ENCODE measurements around the gene COG5.

COG5 gene

GRCh38 chr7:107338080-107338479 lies 225.6 kb downstream of the COG5 start:
- FAIRE-seq (no peak), DNase-seq (ENCODE audit: low spot score) (no peak)

- no peak for FAIRE-seq
- DNase-seq (ENCODE audit: low spot score) = no peak
Measured at GRCh38 chr7:107332488-107333269, 231.0 kb downstream of the COG5 start.

- DNase-seq (ENCODE audit: low spot score) (no peak), FAIRE-seq (no peak)
Measured at GRCh38 chr7:107330478-107330877, 233.2 kb downstream of the COG5 start.

GRCh38 chr7:107327986-107328569 lies 235.6 kb downstream of the COG5 start:
- FAIRE-seq (no peak), DNase-seq (ENCODE audit: low spot score) (no peak)

GRCh38 chr7:107326061-107326460 lies 237.7 kb downstream of the COG5 start:
- FAIRE-seq (no peak), DNase-seq (ENCODE audit: low spot score) (no peak)

GRCh38 chr7:107322015-107322414 lies 241.7 kb downstream of the COG5 start:
- FAIRE-seq (no peak), DNase-seq (ENCODE audit: low spot score) (no peak)

DNA sequence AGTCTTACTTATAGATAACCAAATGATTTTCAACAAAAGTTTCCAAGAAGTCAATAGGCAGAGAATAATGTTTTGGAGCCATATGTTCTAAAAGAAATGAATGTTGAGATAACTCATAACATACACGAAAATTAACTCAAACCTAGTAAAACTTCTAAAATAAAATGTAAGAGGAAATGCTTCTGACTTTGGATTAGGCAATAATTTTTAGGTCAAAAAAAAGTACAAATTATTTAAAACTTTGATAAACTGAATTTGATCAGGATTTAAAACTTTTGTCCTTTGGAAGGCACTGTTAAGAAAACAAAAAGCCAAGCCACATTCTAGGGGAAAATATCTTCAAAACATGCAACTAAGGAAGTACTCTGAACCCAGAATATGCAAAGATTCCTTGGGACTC lies 242.1 kb downstream of the COG5 start:
- DNase-seq (ENCODE audit: low spot score) = no peak
- peak; percentile 32 for FAIRE-seq

DNA sequence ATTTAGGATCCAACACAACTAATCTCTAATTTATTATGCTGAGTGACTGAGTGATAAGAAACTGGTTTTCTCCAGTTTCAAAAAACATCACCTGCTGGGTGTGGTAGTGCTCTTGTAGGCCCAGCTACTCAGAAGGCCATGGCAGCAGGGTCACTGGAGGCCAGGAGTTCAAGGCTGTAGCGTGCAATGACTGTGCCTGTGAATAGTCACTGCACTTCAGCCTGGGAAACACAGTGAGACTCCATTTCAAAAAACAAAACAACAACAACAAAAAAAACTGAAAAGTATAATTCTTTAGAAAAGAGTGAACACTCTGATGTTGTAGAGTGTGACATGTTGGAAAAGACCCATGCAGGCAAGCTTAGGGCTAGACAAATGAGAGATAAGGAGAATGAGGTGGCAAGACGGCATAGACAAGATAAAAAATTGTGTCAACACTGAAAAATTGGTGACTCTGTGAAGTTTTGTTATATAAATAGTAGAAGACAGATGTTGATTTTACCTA lies 243.9 kb downstream of the COG5 start:
- FAIRE-seq (no peak), DNase-seq (ENCODE audit: low spot score) (no peak)

DNA sequence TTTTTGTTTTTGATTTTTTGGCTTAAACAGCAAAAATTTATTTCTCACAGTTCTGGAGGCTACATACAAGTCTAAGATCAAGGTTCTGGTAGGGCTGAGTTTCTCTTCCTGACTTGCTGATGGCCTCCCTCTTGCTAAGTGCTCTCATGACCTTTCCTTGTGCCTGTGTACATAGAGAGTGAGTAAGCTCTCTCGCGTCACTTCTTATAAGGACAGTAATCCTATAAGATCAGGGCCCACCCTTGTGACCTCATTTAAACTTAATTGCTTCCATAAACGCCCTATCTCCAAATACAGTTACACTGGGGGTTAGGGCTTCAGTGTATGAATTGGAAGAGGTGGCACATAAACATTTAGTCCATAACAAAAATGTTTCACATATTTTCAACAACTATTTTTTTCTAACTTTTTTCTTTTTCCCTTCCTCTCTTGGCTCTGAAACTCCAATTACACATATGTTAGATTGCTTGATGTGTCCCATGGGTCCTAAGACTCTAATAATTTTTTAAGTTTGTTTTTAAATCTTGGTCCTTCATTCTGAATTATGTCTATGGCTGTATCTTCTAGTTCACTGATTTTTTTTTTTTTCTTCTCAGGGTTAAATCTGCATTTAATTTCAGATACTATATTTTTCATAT lies 245.1 kb downstream of the COG5 start:
- FAIRE-seq = no peak

DNA sequence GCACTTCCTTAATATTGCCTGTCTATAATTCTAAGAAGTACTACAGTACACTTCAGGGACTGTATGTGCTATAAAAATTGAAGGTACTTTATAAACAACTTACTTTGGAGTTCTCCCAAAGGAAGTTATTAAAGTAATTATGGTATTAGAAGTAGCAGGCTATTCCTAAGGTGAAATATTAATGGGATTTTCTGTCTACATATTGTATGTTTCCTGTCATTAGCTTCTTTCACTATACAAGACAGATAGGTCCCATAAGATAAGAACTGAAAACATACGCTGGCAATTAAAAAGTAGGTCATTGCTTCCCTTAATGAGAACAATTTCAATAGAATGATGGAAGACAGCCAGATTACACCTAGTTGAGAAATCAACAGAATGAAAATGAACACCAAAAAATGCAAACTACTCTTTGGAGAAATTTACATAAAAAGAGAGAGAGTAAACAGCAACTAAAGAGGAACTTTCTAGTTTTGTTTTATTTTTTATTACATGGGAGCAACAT lies 248.0 kb downstream of the COG5 start:
- DNase-seq (ENCODE audit: low spot score) = no peak
- no peak for FAIRE-seq

More for the DNA sequence above, 245.1 kb downstream of the COG5 start:
- DNase-seq (ENCODE audit: low spot score) = no peak

GRCh38 chr7:107313355-107313754 lies 250.4 kb downstream of the COG5 start:
- DNase-seq (ENCODE audit: low spot score) (no peak), FAIRE-seq (no peak)

GRCh38 chr7:107312418-107312817 lies 251.3 kb downstream of the COG5 start:
- FAIRE-seq (no peak), DNase-seq (ENCODE audit: low spot score) (no peak)

GRCh38 chr7:107309296-107309695 lies 254.4 kb downstream of the COG5 start:
- DNase-seq (ENCODE audit: low spot score) (no peak), FAIRE-seq (no peak)

GRCh38 chr7:107304636-107305035 lies 259.1 kb downstream of the COG5 start:
- DNase-seq (ENCODE audit: low spot score) = no peak
- no peak for FAIRE-seq

GRCh38 chr7:107304063-107304462 lies 259.7 kb downstream of the COG5 start:
- no peak for DNase-seq (ENCODE audit: low spot score)

GRCh38 chr7:107302250-107302847 lies 261.4 kb downstream of the COG5 start:
- FAIRE-seq (no peak), DNase-seq (ENCODE audit: low spot score) (no peak)

More at GRCh38 chr7:107304063-107304462, 259.7 kb downstream of the COG5 start:
- no peak for FAIRE-seq

DNA sequence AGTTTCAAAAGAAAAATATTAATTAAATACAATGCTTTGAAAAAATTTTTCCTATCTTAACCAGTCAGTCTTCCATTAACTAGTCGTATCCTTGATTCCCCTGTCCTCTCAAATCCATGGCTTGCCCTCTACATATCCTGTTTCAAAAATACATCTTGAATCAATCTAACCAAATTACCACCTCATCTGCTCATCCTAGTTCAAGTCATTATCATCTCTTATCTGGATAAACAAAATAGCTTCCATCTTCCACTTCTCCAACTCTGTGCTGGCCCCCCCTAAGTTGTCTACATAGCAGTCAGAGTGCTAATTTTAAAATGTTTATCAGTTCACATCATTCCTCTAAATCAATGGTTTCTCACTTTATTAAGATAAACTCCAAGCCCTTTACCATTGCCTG lies 269.5 kb downstream of the COG5 start:
- DNase-seq (ENCODE audit: low spot score) = no peak
- FAIRE-seq = no peak

DNA sequence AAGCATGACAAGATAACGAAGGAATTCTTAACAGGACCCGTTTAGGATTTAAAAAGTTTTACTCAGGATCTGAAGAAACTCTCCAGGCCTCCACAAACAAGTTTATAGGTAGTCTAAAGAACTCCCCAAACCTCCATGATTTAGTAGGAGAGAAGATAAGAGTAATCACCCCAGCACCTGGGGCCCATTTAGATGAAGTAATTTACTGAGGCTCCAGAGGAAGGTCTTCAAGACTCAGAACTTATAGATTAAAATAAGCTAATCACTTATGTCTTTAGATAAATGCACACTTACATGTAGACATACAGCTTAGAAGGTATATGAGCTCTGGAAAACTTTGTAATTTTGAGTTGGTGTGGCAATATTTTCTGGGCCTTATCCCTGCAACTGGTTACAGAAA lies 271.1 kb downstream of the COG5 start:
- DNase-seq (ENCODE audit: low spot score) (no peak), FAIRE-seq (no peak)

GRCh38 chr7:107291434-107291833 lies 272.3 kb downstream of the COG5 start:
- FAIRE-seq = no peak
- no peak for DNase-seq (ENCODE audit: low spot score)

DNA sequence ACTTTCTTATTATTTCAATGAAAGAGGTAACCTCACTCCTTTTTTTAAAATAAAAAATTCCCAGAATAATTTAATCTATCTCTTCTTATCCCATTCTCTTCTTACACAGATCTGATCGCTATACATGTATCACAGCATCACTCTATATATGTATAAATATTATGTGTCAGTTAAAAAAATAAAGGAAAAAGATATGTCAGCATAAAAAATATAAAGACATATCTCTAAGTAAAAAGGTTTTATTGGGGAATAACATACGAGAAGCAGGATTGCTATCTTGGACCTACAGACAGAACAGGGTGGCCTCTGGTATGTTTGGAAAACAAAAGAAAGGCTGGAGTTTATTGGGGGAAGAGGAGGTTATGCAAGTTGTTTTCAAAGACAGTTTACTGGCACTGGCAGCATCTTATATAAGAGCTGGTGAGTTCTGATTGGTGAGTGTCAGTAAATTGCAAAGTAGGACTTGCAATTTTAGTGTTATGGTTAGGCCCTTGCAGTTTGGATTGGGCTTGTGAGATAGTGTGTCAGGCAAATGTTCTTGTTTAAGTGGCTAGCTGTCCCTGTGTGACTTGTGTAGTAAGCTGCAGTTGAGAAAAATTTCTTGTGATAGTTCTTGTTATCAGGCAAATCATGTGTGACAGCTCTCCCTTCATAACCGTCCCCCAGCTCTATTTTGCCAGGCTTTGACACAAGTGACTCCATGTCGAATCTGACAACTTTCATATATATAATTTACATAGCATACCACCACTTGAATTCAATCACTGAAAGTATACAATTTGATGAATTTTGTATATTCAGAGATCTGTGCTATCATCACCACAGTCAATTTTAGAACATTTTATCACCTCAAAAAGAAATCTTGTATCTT lies 276.7 kb downstream of the COG5 start:
- no peak for DNase-seq (ENCODE audit: low spot score)
- FAIRE-seq = no peak
